Activated T-cell treated with anti-CD3 and anti-CD28 coated beads, Interleukin-2, amount 50 U/mL, for 1 hour (primary cell): ENCODE measurements around the gene CAVIN4.

Source experiments
- DNase-seq: peaks from one replicate; pipeline ENCODE4 v3.0.0-alpha.2; 2020

CAVIN4 gene

GRCh38 chr9:100591139-100591538, 13.3 kb downstream of the CAVIN4 start:
- DNase-seq = no peak

- DNase-seq = no peak
Measured at GRCh38 chr9:100591639-100592412, 13.9 kb downstream of the CAVIN4 start.

- DNase-seq = no peak
Measured at GRCh38 chr9:100595391-100596199, 17.7 kb downstream of the CAVIN4 start.

- DNase-seq = no peak
Measured at GRCh38 chr9:100597236-100597635, 19.4 kb downstream of the CAVIN4 start.

GRCh38 chr9:100598641-100599145, 20.8 kb downstream of the CAVIN4 start:
- DNase-seq = peak; percentile 82

GRCh38 chr9:100600521-100601079, 22.7 kb downstream of the CAVIN4 start:
- no peak for DNase-seq

- DNase-seq = no peak
Measured at GRCh38 chr9:100601216-100601615, 23.3 kb downstream of the CAVIN4 start.

- DNase-seq = no peak
Measured at GRCh38 chr9:100602342-100602801, 24.5 kb downstream of the CAVIN4 start.

- DNase-seq = no peak
Measured at GRCh38 chr9:100605405-100605804, 27.5 kb downstream of the CAVIN4 start.

- no peak for DNase-seq
Measured at GRCh38 chr9:100619194-100619593, 41.3 kb downstream of the CAVIN4 start.

GRCh38 chr9:100619665-100620064, 41.8 kb downstream of the CAVIN4 start:
- no peak for DNase-seq

- no peak for DNase-seq
Measured at GRCh38 chr9:100623969-100624368, 46.1 kb downstream of the CAVIN4 start.

GRCh38 chr9:100626949-100627348, 49.1 kb downstream of the CAVIN4 start:
- no peak for DNase-seq

GRCh38 chr9:100637787-100638186, 59.9 kb downstream of the CAVIN4 start:
- DNase-seq = no peak
